H9 (cell line): ENCODE measurements around the gene PABPN1. TPM values are rescaled to one million over a fixed set of nuclear protein-coding genes. Genes with fewer than 3 reads are reported as not detected.

Experiments
- DNase-seq: peaks from one replicate; pipeline ENCODE4 v3.0.0-alpha.2; 2017
- H2AFZ ChIP-seq: one replicate; pipeline ENCODE4 v1.6.1; 2013; ENCODE audit warnings: mild to moderate bottlenecking, low read length, control low read depth, moderate library complexity
- H2AK5ac ChIP-seq: 2 replicates; pipeline ENCODE4 v1.6.1; 2013; ENCODE audit warnings: low read length, control low read depth, mixed read lengths; ENCODE audit not compliant: insufficient read length
- H2BK120ac ChIP-seq: one replicate; pipeline ENCODE4 v1.6.1; 2013; ENCODE audit warnings: low read depth, mild to moderate bottlenecking, low read length, control low read depth, inconsistent platforms; ENCODE audit not compliant: poor library complexity, severe bottlenecking
- H2BK12ac ChIP-seq: 2 replicates; pipeline ENCODE4 v1.6.1; 2013; ENCODE audit warnings: low read length, control low read depth, mixed read lengths, low read depth; ENCODE audit not compliant: insufficient read length
- H2BK15ac ChIP-seq: 2 replicates; pipeline ENCODE4 v1.6.1; 2013; ENCODE audit warnings: low read depth, low read length, control low read depth
- H2BK20ac ChIP-seq: one replicate; pipeline ENCODE4 v1.6.1; 2013; ENCODE audit warnings: low read depth, mild to moderate bottlenecking, low read length, control low read depth, inconsistent platforms; ENCODE audit not compliant: poor library complexity, severe bottlenecking
- H2BK5ac ChIP-seq: 2 replicates; pipeline ENCODE4 v1.6.1; 2013; ENCODE audit warnings: low read length, control low read depth, mixed read lengths; ENCODE audit not compliant: insufficient read length
- H3K14ac ChIP-seq: 2 replicates; pipeline ENCODE4 v1.6.1; 2013; ENCODE audit warnings: low read length, control low read depth; ENCODE audit not compliant: insufficient read depth
- H3K18ac ChIP-seq: 2 replicates; pipeline ENCODE4 v1.6.1; 2013; ENCODE audit warnings: low read depth, mild to moderate bottlenecking, mixed read lengths, low read length, control low read depth; ENCODE audit not compliant: insufficient read length
- H3K23ac ChIP-seq: 2 replicates; pipeline ENCODE4 v1.6.1; 2013; ENCODE audit warnings: low read length, control low read depth, mixed read lengths, low read depth; ENCODE audit not compliant: insufficient read length
- H3K23me2 ChIP-seq: 2 replicates; pipeline ENCODE4 v1.6.1; 2013; ENCODE audit warnings: low read depth, mild to moderate bottlenecking, mixed read lengths, low read length, control low read depth; ENCODE audit not compliant: insufficient read length, poor library complexity, severe bottlenecking
- H3K27ac ChIP-seq: 2 replicates; pipeline ENCODE4 v1.5.1; 2013; ENCODE audit warnings: low read length, control low read depth, mixed read lengths, low read depth; ENCODE audit not compliant: insufficient read length
- H3K27me3 ChIP-seq: 2 replicates; pipeline ENCODE4 v1.6.1; 2013; ENCODE audit warnings: low read length, control low read depth, inconsistent platforms; ENCODE audit not compliant: insufficient read depth
- H3K4ac ChIP-seq: 2 replicates; pipeline ENCODE4 v1.6.1; 2013; ENCODE audit warnings: low read depth, mild to moderate bottlenecking, control low read depth, inconsistent platforms, low read length, moderate library complexity
- H3K4me1 ChIP-seq: 2 replicates; pipeline ENCODE4 v1.6.1; 2013; ENCODE audit warnings: low read length, control low read depth, inconsistent platforms; ENCODE audit not compliant: insufficient read depth
- H3K4me2 ChIP-seq: 2 replicates; pipeline ENCODE4 v1.6.1; 2013; ENCODE audit warnings: low read length, control low read depth, mixed read lengths; ENCODE audit not compliant: insufficient read length, insufficient read depth
- H3K56ac ChIP-seq: 2 replicates; pipeline ENCODE4 v1.6.1; 2013; ENCODE audit warnings: low read depth, mild to moderate bottlenecking, mixed read lengths, low read length, control low read depth; ENCODE audit not compliant: insufficient read length
- H3K79me1 ChIP-seq: 2 replicates; pipeline ENCODE4 v1.6.1; 2013; ENCODE audit warnings: low read depth, mild to moderate bottlenecking, moderate library complexity, low read length, control low read depth, inconsistent platforms; ENCODE audit not compliant: insufficient read depth, poor library complexity, severe bottlenecking
- H3K79me2 ChIP-seq: 2 replicates; pipeline ENCODE4 v1.6.1; 2013; ENCODE audit warnings: low read length, control low read depth, inconsistent platforms; ENCODE audit not compliant: insufficient read depth
- H3K9ac ChIP-seq: 2 replicates; pipeline ENCODE4 v1.6.1; 2013; ENCODE audit warnings: low read length, control low read depth, mixed read lengths; ENCODE audit not compliant: insufficient read length; ENCODE audit errors: extremely low read depth
- H3K9me3 ChIP-seq: one replicate; pipeline ENCODE4 v1.6.1; 2013; ENCODE audit warnings: low read depth, low read length, inconsistent platforms; ENCODE audit not compliant: control insufficient read depth
- H3T11ph ChIP-seq: one replicate; pipeline ENCODE4 v1.6.1; 2013; ENCODE audit warnings: mild to moderate bottlenecking, low read length, control low read depth, inconsistent platforms
- H4K20me1 ChIP-seq: one replicate; pipeline ENCODE4 v1.6.1; 2013; ENCODE audit not compliant: control insufficient read depth, insufficient read length, insufficient read depth
- H4K5ac ChIP-seq: 2 replicates; pipeline ENCODE4 v1.6.1; 2013; ENCODE audit warnings: low read depth, mild to moderate bottlenecking, mixed read lengths, low read length, control low read depth; ENCODE audit not compliant: insufficient read length
- H4K8ac ChIP-seq: replicated peaks from 2 replicates; pipeline ENCODE4 v1.6.1; 2013; ENCODE audit warnings: low read length, control low read depth, mixed read lengths, low read depth; ENCODE audit not compliant: insufficient read length
- H4K91ac ChIP-seq: 2 replicates; pipeline ENCODE4 v1.6.1; 2013; ENCODE audit warnings: low read depth, mild to moderate bottlenecking, moderate library complexity, mixed read lengths, low read length, control low read depth; ENCODE audit not compliant: insufficient read length
- H3K27ac Mint-ChIP-seq, 3 experiments: 2 replicates in 2 of 3; 3 replicates in 1 of 3; pipeline ENCODE4 v1.8.0; 2020 to 2021; ENCODE audit warnings: mixed read lengths in 3 of 3, mild to moderate bottlenecking in 1 of 3, moderate library complexity in 1 of 3
- H3K27me3 Mint-ChIP-seq: 2 replicates; pipeline ENCODE4 v1.8.0; 2021; ENCODE audit warnings: low read depth, mild to moderate bottlenecking, moderate library complexity, mixed read lengths
- H3K36me3 Mint-ChIP-seq, 3 experiments: 2 replicates in 2 of 3; 3 replicates in 1 of 3; pipeline ENCODE4 v1.8.0; 2020 to 2021; ENCODE audit warnings: low read depth in 3 of 3, mixed read lengths in 3 of 3; ENCODE audit not compliant: insufficient read depth in 1 of 3
- H3K4me1 Mint-ChIP-seq, 2 experiments: 2 replicates each; pipeline ENCODE4 v1.8.0; 2020; ENCODE audit warnings: mixed read lengths in 2 of 2
- H3K4me3 Mint-ChIP-seq, 2 experiments: 2 replicates in 1 of 2; 3 replicates in 1 of 2; pipeline ENCODE4 v1.8.0; 2020 to 2021; ENCODE audit warnings: mild to moderate bottlenecking in 2 of 2, mixed read lengths in 2 of 2, moderate library complexity in 1 of 2
- H3K9me3 Mint-ChIP-seq, 2 experiments: 2 replicates in 1 of 2; 3 replicates in 1 of 2; pipeline ENCODE4 v1.8.0; 2020; ENCODE audit warnings: mild to moderate bottlenecking in 2 of 2, mixed read lengths in 2 of 2, moderate library complexity in 1 of 2
- CTCF ChIP-seq: fragments of 200-600 bp; sonication (generic); conservative IDR thresholded peaks from 3 replicates; pipeline ENCODE4 v1.8.0; 2021; ENCODE audit warnings: antibody characterized with exemption, mild to moderate bottlenecking
- WGBS: extraction: QIAGEN DNeasy Blood & Tissue Kit; methylation state at CpG from one replicate; pipeline ENCODE4 v1.1.7; 2013; ENCODE audit warnings: missing lambda C conversion rate, low lambda C conversion rate, mixed read lengths; ENCODE audit not compliant: insufficient read length; ENCODE audit errors: extremely low coverage; 5-methylcytosine and 5-hydroxymethylcytosine counted together
- total RNA-seq: library from RNA; stranded (reverse); gene quantifications from 2 replicates; pipeline ENCODE4 v1.2.1, GENCODE V29; 2021

Gene PABPN1
- total RNA-seq, 1 experiment from 2014 or later, result 333 TPM

- H3K23me2 ChIP-seq, result peaks cover under 1% of the 10 kb centered on the region
- Mint-ChIP-seq H3K36me3 (no peaks in the 10 kb centered on the region; a peak in 1 of 7 replicates), H3K27me3 (peaks cover 75% of the 10 kb centered on the region), H3K9me3 (0 out of 5 replicates have a peak, but pooled peaks cover 0 to 1% of the 10 kb centered on the region in 2 experiments), H3K4me3 (no peak overlapping the region), H3K4me1 (peaks cover 10 to 16% of the 10 kb centered on the region in 2 experiments), H3K27ac (no peak overlapping the region)
- H3K18ac ChIP-seq, result no peak overlapping the region
- H2AK5ac ChIP-seq, result no peak overlapping the region
- no peak for DNase-seq
- no peak overlapping the region for H3K23ac ChIP-seq
- H3K9me3 ChIP-seq, result no peaks in the 10 kb centered on the region
- H2AFZ ChIP-seq, result no peak overlapping the region
- no peak overlapping the region for H3K4me2 ChIP-seq
- no peak overlapping the region for H3K9ac ChIP-seq
- H2BK5ac ChIP-seq, result no peak overlapping the region
- no peak for TF ChIP-seq CTCF
- H4K20me1 ChIP-seq, result no peaks in the 10 kb centered on the region
- no peak overlapping the region for H2BK20ac ChIP-seq
- H3K79me1 ChIP-seq, result no peaks in the 10 kb centered on the region
- no peak overlapping the region for H4K91ac ChIP-seq
- H3K56ac ChIP-seq, result no peak overlapping the region
- H3K4me1 ChIP-seq, result no peaks in the 10 kb centered on the region
- H3T11ph ChIP-seq, result no peak overlapping the region
- H3K79me2 ChIP-seq, result no peaks in the 10 kb centered on the region
- H4K8ac ChIP-seq, result no peak overlapping the region
- no peaks in the 10 kb centered on the region; the same call in 1 of the 2 replicates for H3K27me3 ChIP-seq
- H2BK120ac ChIP-seq, result no peak overlapping the region
- no peak overlapping the region for H2BK12ac ChIP-seq
- H3K27ac ChIP-seq, result no peak overlapping the region
- H4K5ac ChIP-seq, result no peak overlapping the region
- no CpG with 5 or more reads among the region's 1 CpG for WGBS
- H3K14ac ChIP-seq, result no peak overlapping the region
- H3K4ac ChIP-seq, result no peak overlapping the region
- H2BK15ac ChIP-seq, result no peak overlapping the region
Observed at GRCh38 chr14:23371865-23372264, 50.6 kb downstream of the PABPN1 start.
